ENCODE measurements around the gene PAX9. TPM values are rescaled to one million over a fixed set of nuclear protein-coding genes. Genes with fewer than 3 reads are reported as not detected.

The PAX9 gene
- total and polyA plus RNA-seq, 11 donors: not detected

DNA sequence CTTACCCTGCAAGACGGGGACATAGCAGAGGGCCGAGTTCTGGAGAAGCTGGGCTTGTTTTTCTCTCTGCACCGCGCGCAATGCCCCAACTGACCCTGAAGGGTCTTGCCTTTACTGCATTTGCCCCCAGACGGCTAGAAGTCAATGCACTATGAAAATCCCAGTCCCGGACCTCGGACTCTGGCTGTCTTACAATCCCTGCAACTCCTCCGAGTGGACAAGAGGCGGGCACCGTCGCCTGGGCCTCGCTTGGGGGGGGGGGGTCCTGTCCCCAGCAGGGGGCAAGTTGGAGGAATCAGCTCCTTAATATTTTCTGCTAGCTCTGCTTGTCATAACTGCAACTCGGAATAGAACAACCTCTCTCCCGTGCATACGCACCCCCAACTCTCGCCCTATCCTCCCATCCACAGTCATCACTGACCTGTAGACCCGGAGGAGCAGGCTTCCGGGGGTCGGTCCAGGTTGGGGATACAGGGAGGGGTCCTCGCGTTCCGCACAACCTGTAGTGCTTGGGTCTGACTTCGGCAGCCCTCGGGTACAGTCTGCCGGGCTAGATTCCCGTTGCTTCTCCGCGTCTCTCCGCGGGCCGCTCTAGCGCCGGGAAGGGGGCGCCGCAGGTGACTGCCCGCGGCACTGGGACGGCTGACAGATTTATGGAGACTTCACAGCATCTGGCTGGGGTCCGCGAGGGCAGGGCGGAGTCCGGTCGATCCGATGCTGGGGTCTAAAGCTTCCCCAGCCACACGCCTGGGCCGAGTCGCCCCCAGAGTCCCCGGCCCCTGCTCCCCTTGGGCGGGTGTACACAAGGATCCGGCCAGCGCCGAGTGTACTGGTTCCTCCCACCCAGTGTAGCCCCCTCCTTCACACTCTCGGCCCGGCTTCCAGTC lies 3.3 kb upstream of the PAX9 start:
- Histone ChIP-seq H3K27ac (no peak overlapping the region), H3K4me1 (peaks cover 0 to 63% (median 35%) of the 10 kb centered on the region in 12 donors), H3K27me3 (peaks cover 90 to 100% (median 100%) of the 10 kb centered on the region in 9 donors), H3K9me3 (no peaks in the 10 kb centered on the region), H3K4me3 (peak overlapping the region in 1 of 12 donors; percentile 8), H3K36me3 (no peaks in the 10 kb centered on the region)
- intact Hi-C loops (cut with DNase I): loop anchor here in 2 of 10 donors (10.0 kb wide), 3 partner anchors 286 to 496 kb away; no protein-coding TSS in a partner anchor
- TF ChIP-seq CTCF (IDR thresholded peaks at IDR 0.05): no peak
- no peak for TF ChIP-seq POLR2A (IDR thresholded peaks at IDR 0.05)
- 4 to 11% (median 5%) methylated on average over 32 to 55 of the region's 55 CpGs for WGBS, 4 donors
- ATAC-seq: no peak
- no peak for DNase-seq

GRCh38 chr14:36659010-36659821 lies 2.4 kb upstream of the PAX9 start:
- H3K9me3 ChIP-seq: no peaks in the 10 kb centered on the region
- DNase-seq (no peak), ATAC-seq (no peak)
- 5 to 8% (median 7%) methylated on average over 28 to 35 of the region's 35 CpGs for WGBS, 4 donors
- peaks cover 0 to 71% (median 44%) of the 10 kb centered on the region in 12 donors for H3K4me1 ChIP-seq
- no peaks in the 10 kb centered on the region for H3K36me3 ChIP-seq
- intact Hi-C loops (cut with DNase I): loop anchor here in 2 of 10 donors (10.0 kb wide), 3 partner anchors 286 to 496 kb away; no protein-coding TSS in a partner anchor
- no peak overlapping the region for H3K27ac ChIP-seq
- TF ChIP-seq POLR2A (IDR thresholded peaks at IDR 0.05) (no peak), CTCF (IDR thresholded peaks at IDR 0.05) (no peak)
- peaks cover 86 to 100% (median 100%) of the 10 kb centered on the region in 9 donors for H3K27me3 ChIP-seq
- H3K4me3 ChIP-seq: peak overlapping the region in 2 of 12 donors; percentile 8 to 11

DNA sequence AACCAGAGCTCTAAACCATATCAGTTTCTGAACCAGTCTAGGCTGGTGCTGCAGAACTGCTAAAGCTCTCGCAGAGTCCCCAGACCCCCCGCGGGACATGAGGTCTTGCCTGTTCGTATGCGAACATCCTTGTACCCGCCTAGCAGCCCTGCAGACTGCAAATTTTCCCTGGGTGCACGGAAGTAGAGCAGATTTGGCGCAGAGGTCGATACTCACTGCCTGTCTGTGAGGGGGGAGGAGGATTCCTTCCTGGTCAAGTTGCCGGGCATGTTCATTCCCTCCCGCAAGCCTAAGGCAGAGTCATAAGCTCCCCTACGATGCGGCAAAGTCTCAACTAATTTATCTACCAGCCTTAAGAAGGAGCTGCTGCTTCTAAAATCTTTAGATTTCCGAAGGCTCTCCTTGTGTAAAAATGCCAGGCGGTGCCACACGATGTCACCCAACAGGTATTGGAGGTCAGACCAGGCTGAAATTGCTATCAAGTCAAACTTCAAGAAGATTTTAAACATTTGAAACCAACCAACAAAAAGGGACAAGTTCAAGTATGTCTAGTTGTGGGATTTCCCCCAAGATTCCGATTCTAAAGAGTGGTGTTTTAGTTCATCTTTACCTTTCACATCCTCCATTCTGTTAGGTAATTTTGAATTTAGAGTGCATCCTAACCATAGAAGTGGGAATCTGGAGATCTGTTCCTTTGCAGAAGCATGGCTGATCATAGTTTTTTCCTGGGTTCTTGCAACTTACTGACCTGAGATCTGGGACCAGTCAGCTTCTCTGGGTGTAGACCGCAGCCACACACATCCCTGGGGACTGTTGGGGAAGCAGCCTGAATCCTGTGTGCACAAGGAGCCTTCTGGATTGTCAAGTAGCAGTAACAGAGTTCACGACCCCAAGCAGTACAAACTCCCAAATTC lies 1.6 kb upstream of the PAX9 start:
- intact Hi-C loops (cut with DNase I): loop anchor here in 3 of 10 donors (10.0 kb wide), 4 partner anchors 285 to 935 kb away; partner anchors contain the start of genes FOXA1 (in 2 of the 3) and TTC6 (in 2 of the 3)
- Histone ChIP-seq H3K27me3 (peaks cover 86 to 100% (median 99%) of the 10 kb centered on the region in 9 donors), H3K36me3 (no peaks in the 10 kb centered on the region), H3K4me1 (peaks cover 0 to 74% (median 45%) of the 10 kb centered on the region in 12 donors), H3K4me3 (no peak overlapping the region), H3K9me3 (no peaks in the 10 kb centered on the region), H3K27ac (no peak overlapping the region)
- DNase-seq (no peak), ATAC-seq (no peak)
- WGBS, 4 donors: 7 to 12% (median 9%) methylated on average over 19 of the region's 19 CpGs
- TF ChIP-seq CTCF (IDR thresholded peaks at IDR 0.05): no peak
- TF ChIP-seq POLR2A (IDR thresholded peaks at IDR 0.05): no peak

All from heart left ventricle (tissue), 16 donors.